GM21723 (cell line): ENCODE measurements around the gene KIF1B.
"Not testable (repeated sequence)": the region's sequence is repeated elsewhere in the genome, so short reads cannot be mapped to it uniquely, and the experiment has no call there.

ENCODE experiments used
- ATAC-seq: cut with Tn5 transposase; IDR thresholded peaks from one replicate; pipeline ENCODE4 v1.9.1; 2021; ENCODE audit warnings: mild to moderate bottlenecking, moderate library complexity; ENCODE audit not compliant: unreplicated experiment

Gene KIF1B

GRCh38 chr1:10229903-10230302 is 19.5 kb downstream of the KIF1B start:
- ATAC-seq, result no peak

- no peak for ATAC-seq
Observed at GRCh38 chr1:10232163-10232562, 21.8 kb downstream of the KIF1B start.

- ATAC-seq, result no peak
Observed at GRCh38 chr1:10236405-10237156, 26.2 kb downstream of the KIF1B start.

GRCh38 chr1:10237157-10237539 is 26.8 kb downstream of the KIF1B start:
- ATAC-seq, result no peak

- no peak for ATAC-seq
Observed at GRCh38 chr1:10242135-10242534, 31.8 kb downstream of the KIF1B start.

GRCh38 chr1:10242811-10243210 is 32.4 kb downstream of the KIF1B start:
- ATAC-seq, result no peak

GRCh38 chr1:10245674-10246073 is 35.3 kb downstream of the KIF1B start:
- no peak for ATAC-seq

GRCh38 chr1:10249808-10250457 is 39.6 kb downstream of the KIF1B start:
- no peak for ATAC-seq

GRCh38 chr1:10250663-10251062 is 40.3 kb downstream of the KIF1B start:
- no peak for ATAC-seq

- ATAC-seq, result not testable (repeated sequence)
Observed at GRCh38 chr1:10251325-10252108, 41.1 kb downstream of the KIF1B start.

- no peak for ATAC-seq
Observed at GRCh38 chr1:10252508-10252907, 42.1 kb downstream of the KIF1B start.

GRCh38 chr1:10253149-10253548 is 42.8 kb downstream of the KIF1B start:
- ATAC-seq, result no peak

GRCh38 chr1:10253755-10254154 is 43.4 kb downstream of the KIF1B start:
- no peak for ATAC-seq

- no peak for ATAC-seq
Observed at GRCh38 chr1:10257851-10258250, 47.5 kb downstream of the KIF1B start.

- ATAC-seq, result not testable (repeated sequence)
Observed at GRCh38 chr1:10259547-10259946, 49.2 kb downstream of the KIF1B start.

GRCh38 chr1:10263450-10264082 is 53.2 kb downstream of the KIF1B start:
- ATAC-seq, result no peak

GRCh38 chr1:10265027-10265426 is 54.7 kb downstream of the KIF1B start:
- no peak for ATAC-seq

GRCh38 chr1:10265900-10266299 is 55.5 kb downstream of the KIF1B start:
- ATAC-seq, result no peak

- no peak for ATAC-seq
Observed at GRCh38 chr1:10267319-10267718, 56.9 kb downstream of the KIF1B start.

GRCh38 chr1:10267921-10268320 is 57.6 kb downstream of the KIF1B start:
- ATAC-seq, result no peak

GRCh38 chr1:10271090-10271489 is 60.7 kb downstream of the KIF1B start:
- no peak for ATAC-seq
